ENCODE results near the gene KCNB1.
A peak's percentile ranks its signal among the peaks of the same experiment; 100 is the strongest.

KCNB1 gene

DNA sequence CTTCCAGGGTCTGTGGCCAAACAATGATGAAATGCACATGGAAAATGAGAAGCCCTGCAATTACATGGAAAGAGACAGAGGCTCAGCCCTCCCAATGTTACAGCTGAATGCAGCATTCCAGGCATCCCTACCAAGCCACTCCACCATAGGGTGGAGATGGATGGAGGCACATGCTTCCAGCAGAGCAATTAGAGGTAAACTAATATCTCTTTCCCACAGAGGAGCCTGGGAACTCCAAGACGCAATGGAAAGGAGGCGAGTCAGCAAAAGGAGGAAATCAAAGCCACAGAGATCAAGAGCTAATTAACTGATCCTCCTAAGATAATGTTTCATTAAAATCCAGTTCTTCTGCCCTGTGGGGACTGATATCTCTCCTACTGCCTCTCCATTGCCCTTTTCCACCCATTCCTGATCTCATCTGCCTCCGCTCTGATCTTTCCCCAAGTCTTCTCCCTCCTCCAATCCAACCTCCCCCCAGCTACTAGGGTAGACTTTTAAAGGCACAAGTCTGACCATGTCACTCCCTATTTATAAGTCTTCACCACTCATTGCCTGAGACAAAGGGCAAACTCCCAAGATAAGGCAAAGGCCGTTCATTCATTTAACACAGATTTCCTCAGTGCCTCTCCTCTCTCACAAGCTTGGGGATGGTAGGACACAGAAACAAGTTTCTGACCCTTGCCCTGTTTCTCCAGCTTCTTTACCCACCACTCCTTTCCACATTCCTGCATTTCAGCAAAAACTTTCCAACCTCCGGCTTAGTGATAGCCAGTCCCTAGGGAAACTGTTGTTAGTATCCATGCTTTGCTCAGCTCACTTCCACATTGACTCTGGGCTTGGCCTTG is 14.3 kb upstream of the KCNB1 start:
- no peak for DNase-seq

DNA sequence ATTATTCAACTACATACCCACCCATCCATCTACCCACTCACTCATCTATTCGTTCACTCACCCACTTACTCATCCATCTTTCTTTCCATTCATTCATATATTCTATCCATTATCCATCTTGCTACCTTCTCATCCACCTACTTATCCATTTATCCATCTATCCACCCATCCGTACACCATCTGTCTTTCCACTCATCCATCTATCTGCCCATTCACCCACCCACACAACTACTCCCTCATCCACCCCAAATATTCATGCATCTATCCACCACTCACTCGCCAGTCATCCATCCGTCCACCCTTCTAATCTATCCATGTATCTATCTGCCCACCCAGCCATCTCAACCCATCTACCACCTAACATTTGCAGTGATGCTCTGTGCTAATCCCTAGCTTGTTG is 13.6 kb upstream of the KCNB1 start:
- DNase-seq: no peak

DNA sequence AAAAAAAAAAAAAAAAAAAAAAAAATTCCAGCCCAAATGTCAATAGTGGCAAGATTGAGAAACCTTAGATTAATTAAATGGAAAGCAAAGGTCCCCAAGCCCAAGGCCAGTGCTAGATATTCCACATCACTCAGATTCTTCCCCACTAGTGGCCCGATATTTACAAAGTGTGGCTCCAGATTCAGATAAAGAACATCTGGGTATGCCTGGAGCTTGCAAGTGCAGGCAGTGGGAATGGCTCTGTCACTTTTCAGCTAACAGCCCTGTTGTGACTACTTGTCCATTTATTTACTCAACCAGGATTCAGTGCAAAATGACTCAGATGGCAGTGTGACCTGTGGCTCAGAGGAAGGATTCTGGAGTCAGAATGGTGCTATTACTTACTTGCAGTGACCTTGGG is 8.2 kb upstream of the KCNB1 start:
- no peak for DNase-seq

DNA sequence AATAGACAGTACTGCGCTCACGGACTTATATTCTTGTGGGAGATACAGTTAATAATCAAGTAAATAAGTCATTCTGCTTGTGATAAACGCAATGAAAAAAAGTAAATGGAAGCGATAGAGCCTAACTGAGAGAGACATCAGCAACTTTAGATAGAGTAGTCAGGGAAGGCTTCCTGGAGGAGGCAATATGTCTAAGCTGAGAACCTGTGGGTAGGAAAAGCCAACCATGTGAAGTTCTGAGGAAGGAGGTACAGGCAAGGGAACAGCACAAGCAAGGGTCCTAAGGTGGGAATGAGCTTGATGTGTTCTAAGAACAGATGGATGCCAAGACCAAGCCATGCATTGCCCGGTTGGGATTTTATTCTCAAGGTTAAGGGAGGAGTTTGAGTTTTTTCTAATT is 7.2 kb upstream of the KCNB1 start:
- no peak for DNase-seq

DNA sequence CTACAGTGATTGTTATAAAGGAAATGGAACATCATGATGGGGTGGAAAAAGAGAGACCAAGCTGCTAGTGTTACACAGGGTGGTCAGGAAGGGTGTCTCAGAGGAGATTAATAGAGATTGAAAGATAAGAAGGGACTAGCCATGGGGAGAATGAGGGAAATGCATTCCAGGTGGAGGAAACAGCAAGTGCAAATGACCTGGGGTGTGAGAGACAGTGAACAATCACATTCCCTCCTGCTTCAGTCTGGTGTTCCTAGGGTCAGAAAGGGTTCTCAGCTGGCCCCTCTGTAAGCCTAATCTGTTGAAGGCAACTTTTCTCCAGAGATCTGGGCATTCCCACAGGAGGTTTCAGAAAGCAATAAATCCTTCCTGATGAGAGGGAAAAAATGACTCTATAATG is 3.6 kb upstream of the KCNB1 start:
- DNase-seq: no peak

DNA sequence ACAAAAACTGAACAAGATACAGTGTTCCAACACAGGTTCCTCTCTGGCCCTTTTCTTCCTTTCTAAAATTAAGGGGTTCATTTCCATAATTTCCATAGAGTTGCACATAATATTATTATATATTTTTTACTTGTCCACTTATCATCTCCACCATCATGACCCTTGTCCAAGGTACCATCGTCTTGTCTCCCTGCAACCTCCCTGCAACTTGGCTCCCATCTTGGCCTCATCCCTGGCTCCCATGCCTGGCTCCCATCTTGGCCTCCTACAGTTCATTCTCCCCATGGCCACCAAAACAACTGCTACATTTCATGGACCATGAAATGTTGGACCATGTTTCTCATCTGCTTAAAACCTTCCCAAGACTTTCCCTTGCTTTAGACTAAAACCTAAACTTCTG is 3.1 kb upstream of the KCNB1 start:
- no peak for DNase-seq

DNA sequence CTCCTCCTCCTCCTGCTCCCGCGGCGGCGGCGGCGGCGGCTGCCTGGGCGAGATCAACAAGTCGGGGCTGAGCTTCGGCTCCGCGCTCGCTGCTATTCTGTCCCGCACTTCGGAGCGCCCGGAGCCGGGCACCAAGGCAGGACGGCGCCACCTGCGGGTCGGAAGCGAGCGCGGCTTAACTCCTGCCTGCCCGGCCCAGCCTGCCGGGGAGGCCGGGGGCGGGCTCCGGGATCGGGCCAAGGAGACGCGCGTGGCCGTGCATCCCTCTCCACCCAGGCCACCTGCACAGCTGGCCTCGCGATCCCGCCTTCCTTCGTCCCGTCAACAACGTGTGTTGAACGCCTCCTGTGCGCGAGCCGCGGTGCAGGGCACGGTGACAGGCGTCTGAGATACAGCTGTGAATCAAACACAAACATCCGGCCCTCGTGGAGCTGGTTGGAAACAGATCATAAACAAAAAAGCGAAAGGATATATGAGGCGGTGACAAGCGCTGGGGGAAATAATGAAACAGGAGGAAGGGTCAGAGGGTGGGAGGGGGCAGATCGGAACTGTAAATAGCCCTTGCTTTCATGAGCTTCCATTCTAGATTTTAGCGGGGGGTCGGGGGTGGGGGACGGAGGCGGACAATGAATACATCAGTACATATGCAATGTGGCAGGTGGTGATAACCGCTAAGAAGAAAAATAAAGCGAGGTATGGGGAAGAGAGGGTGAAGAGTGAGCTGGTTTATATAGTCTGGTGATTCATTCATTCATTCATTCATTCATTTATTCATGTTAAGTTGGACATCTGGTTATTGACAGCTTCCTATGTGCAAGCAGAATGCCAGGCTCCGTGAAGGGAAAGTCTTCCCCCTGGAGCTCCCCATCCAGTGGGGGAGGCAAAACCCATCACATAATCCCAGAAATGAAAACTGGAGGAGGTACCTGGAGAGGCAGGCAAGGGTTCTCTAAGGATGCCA is 2.0 kb upstream of the KCNB1 start:
- peak; percentile 97 for DNase-seq

DNA sequence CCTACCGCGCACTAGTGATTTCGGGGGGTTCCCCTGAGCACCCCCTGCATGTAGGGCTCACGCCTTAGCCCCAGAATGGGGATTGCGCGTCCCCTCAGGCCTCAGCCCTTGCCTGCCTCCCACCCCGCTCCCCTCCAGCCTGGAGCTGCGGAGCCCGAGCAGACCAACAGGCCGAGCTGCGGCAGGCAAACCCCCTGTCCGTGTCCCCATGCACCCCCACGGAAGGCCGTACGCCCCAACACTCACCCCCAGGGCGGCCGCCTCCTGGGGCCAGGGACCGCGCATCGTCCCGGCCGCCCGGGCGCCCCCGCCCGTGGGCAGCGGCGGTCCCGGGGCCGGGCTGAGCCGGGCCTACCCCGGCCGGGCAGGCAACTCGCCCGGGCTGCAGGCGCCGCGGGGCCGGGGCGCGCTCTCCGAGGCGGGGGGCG is 1.2 kb upstream of the KCNB1 start:
- DNase-seq: peak; percentile 66

DNA sequence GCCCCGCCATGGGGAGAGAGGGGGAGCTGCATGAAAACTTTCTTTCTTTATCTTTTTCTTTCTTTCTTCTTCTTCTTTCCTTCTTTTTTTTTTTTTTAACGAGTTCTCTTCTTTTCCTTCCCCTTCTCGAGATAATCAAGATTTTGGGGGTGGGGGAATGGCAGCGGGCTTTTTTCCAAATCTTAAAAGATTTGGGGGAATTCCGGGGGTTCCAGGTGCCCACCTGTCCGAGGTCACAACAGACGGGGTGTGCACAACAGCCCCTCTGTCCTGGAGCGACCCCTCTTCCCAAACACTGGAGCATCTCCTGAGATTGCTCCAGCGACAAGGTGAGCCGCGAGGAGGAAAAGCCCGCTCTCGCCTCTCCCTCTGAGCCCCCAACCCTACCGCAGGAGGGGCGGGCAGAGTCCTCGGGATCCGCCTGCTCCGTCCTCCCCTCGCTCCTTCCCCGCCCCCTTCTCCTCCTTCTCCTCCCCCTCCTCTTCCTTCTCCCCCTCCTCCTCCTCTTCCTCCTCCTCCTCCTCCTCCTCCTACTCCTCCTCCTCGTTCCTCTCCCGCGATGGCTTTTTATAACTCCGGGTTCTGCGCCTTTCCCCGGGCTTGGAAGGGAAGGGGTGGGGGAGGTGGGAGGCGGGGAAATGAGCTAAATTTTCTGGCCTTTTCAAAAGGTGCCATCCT is 689 bp upstream of the KCNB1 start:
- no peak for DNase-seq

DNA sequence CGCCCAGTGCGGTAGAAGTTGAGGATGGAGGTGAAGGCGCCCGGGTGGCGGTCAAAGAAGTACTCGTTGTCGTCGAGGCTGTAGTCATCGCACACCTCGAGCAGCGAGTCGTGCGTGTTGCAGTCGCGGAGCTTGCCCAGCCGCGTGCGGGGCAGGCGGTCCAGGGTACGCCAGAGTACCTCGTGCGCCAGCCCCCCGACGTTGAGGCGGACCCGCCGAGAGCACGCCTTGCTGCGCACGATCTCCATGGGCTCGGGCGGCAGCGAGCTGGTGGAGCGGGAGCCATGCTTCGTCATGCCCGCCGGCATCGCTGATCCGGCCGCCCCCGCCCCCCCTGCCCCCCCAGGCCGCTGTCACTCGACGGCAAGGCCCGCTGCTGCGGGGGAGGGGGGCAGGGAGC is 295 bp downstream of the KCNB1 start:
- no peak for DNase-seq

DNA sequence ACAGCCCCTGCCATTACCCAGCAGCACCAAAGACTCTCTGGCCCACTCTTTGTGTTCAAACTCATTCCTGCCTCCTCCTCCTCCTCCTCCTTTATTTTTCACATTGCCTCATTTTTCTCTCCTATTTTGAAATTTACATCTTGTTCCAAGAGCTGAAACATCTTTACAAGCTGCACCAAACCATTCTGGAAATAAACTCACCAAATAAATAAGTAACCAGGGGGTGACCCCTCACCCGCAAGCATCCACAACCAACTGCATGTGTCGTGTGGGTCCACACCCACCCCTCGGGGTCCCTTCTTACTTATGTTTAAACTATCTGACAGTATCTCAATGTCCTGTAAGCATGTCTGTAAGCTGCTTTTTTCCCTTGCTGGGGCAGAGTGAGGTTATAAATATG is 1.4 kb downstream of the KCNB1 start:
- no peak for DNase-seq

DNA sequence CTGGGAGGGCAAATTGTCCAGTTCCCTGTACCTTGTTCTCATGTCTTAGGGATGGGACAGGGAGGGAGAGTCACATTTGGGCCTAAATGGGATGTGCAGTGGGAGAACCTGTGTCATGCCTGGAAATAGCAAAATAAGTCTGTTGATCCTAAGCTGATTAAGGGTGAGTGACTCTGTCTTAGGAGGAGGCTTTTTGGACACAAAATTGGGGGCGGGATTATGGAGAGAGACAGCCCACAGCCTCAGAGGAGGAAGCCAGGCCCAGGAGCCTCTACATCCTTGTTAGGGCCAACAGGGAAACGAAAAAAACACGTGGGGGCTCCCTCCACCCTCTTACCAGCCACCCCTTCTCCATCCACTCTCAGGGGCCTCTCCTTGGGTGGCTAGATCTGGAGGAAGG is 2.2 kb downstream of the KCNB1 start:
- no peak for DNase-seq

DNA sequence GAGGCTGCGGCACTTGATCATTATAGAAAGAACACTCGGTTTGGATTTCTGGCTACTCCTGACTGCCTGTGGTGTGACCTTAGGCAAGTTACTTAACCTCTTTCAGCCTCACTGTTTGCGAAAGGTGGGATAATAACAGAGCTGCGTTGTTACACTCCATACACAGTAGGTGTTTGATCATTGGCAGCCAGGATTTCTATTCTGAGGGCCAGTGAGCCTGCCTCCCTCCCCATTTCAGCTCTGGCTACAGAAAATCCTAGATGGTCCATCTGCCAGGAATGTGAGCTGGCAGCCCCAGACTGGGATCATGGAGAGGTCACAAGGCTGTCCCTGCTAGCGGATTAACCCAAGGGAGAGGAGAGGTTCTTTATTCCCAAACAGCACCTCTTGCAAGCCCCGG is 2.7 kb downstream of the KCNB1 start:
- DNase-seq: no peak

DNA sequence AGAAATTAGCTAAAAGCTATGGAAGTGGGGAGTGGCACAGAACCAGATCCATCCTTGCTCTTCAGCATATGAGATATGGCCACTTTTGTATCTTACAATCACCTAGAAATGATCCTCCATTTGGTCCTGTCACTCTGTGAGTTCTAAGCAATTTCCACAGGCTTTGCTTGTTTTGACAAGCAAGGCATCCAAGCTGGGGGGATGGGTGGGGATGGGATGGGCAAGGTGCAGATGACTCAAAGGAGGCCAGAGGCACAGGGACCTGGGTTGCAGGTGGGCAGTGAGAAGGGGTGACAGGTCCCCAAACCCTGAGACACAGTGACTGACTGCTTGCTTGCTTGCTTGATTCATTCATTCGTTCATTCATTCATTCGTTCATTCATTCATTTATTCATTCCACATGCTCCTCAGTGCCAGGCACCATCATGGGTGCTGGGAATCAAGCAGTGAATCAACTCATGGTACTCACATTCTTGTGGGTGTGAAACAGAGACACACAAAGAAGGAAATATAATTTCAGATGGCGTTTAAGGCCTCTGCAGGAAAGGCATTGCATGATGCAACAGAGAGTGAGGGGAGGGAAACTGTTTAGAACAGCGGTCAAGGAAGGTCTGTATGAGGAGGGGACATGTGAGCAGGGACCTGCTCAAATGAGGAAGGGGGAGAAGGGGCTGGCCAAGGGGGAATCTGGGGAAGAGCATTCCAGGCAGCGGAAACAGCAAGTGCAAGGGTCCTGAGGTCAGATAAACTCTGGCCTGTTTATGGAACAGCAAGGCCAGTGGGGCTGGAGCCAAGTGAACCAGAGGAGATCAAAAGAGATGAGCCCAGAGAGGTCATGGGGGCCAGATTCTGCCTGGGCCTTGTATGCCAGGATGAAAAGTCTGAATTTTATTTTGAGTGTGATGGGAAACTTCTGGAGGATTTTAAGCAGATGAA is 3.4 kb downstream of the KCNB1 start:
- no peak for DNase-seq

DNA sequence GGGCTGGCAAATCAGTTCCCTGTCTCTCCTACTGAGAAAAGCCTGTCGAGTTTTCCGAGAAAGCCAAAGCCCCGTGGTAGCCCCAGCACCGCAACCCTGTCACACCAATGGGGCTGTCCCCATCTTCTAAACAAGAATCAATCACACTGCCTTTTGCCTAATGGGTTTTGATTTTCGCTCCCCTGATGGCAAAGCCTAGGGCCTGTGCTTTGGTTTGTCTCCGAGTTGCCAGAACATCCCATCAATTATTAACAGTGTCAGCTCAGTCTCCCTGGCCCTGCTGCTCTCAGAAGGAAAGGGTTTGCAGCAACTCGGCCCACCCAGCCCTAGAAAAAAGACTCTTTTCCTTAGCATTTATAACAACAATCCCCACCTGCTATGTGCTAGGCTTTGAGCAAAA is 4.2 kb downstream of the KCNB1 start:
- DNase-seq: no peak

DNA sequence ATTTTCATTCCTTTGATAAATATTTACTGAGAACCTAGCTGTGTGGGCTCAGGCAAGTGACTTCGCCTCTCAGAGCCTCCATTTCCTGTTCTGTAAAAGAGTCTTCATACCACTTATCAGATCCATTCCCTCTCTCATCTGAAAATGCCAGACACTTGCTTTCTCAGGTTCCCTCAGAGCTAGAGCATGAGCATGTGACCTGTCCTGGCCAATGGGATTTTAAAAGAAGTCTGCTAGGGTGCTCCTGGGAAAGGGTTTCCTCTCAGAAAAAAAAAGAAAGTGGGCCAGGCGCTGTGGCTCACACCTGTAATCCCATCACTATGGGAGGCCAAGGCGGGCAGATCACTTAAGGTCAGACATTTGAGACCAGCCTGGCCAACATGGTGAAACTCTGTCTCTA is 5.3 kb downstream of the KCNB1 start:
- DNase-seq: no peak

DNA sequence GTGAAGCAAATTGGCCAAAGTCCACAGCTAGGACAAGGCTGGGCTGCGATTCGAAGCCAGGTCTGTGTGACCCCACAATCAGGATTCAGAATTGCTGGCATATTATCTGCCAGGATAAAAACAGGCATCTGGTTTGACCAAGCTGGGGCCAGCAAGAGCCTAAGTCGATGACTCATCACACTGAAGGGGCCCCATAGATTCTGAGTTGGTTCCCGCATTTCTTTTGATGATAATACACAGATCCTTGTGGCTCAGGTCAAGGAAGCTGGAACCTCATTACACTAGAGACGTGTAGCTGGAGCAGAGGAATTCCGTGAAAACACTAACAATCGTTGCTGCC is 6.5 kb downstream of the KCNB1 start:
- DNase-seq: no peak

DNA sequence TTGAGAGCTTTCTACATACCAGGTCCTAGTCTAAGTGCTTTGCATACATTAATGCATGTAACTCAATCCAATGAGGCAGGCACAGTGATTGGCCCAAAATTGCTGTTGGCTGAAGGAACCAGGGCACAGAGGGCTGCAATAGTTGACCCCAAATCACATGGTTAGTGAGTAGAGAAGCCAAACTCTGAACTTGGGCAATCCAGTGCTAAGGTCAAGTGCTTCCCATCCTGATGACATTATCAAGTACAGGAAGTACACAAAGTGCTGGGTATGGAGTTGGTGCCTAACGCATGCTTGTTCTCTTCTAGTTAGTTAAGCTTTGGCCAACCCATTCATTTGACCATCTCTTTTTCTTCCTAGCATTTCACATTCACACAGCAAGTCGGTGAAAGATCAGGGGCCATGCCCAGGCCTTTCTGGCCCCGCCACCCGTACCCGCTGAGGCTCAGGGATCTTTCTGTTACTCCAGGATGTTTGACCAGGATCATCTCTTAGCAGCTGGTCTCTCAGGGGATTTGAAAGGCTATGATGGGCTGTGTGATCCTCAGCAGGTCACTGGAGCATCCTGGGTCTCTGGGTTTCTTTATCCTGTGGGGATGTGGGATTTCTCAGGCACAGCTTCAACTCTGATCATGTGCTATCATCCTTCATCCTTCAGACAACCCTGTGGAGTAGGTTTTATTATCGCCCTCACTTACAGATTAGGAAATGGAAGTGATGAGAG is 7.0 kb downstream of the KCNB1 start:
- no peak for DNase-seq

DNA sequence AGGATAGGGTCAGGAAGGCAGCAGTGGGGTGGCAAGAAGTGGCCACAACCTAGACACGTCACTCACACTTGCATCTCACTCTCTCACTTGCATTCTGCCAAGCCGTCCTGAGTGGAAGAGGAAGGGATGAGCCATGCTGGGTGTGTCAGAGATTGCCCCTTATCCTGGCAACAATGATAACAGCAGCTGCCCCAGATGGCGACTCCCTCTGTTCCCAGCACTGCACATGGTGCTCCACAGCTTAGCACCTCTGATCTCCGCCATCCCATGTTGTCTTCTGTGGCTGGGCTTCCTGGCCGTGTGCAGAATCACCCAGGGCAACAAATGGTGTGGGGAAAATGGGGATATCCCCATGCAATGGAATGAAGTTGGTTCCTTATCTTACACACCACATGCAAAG is 11.1 kb downstream of the KCNB1 start:
- no peak for DNase-seq

DNA sequence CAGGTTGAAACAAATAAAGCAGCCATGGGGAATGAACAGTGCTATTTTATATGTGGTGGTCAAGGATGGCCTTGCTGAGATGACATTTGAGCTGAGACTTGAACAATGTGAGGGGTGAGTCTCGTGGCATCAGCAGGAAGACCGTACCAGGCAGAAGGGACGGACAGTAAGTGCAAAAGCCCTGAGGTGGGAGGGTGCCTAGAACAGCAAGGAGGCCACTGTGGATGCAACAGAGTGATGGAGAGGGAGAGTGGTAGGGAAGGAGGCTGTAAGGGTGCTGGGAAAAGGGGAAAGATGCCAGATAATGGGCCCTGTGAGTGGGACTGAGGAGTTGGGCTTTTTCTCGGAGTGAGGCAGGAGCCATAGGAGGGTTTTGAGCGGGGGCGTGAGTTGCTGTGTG is 11.5 kb downstream of the KCNB1 start:
- DNase-seq: no peak

DNA sequence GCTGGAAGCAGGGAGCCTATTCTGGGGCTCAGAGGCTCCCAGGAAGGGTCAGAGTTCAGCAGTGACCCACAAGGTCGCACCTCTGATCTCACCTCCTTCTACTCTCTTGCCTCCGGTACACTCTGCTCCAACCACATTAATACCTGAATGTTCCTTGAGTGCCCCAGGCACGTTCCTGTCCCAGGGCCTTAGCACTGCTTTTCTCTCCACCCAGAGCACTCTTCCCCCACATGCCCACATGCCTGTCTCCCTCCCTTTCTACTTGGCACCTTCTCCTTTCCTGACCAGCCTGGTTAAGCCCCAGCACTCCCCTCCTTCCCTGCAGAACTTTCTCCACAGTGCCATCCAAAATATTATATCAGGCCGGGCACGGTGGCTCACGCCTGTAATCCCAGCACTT is 13.4 kb downstream of the KCNB1 start:
- DNase-seq: no peak

DNA sequence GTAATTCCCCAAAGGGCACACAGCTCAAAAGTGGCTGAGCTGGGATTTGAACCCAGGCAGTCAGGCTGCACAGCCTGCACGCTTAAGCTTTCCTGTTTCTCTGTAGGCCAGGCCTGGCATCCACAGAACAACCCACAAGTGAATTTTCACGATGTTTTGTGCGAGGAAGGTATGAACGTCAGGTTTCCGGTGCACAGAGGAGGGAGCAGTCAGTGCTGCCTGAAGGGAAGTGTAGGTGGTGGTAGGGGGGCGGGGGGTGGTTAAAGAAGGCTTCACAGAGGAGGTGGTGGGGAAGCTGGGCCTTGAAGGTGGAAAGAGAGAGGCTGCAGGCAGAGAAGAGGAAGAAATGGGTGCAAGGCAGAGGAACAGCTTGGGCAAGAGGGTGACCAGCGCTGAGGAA is 14.1 kb downstream of the KCNB1 start:
- DNase-seq: no peak

Data from 8988T (cell line).